ENCODE data around the gene ZNF804B. TPM values are rescaled to one million over a fixed set of nuclear protein-coding genes. Genes with fewer than 3 reads are reported as not detected.

Gene ZNF804B
- total RNA-seq, 1 experiment from 2014 or later, result not detected

- H3K27me3 ChIP-seq (replicated peaks; ENCODE audit: insufficient read depth, low read depth, low read length, poor library complexity), result peaks cover 14% of the 10 kb centered on the region
- H3K4me3 ChIP-seq (ENCODE audit: low read depth, low read length, poor library complexity, severe bottlenecking), result no peak overlapping the region
- no peaks in the 10 kb centered on the region for H3K4me1 ChIP-seq (ENCODE audit: insufficient read depth, low read length, poor library complexity, severe bottlenecking)
- DNase-seq (ENCODE audit: low spot score), result no peak
- CTCF ChIA-PET, result no interaction called here
- TF ChIP-seq EZH2 (IDR thresholded peaks at IDR 0.05; ENCODE audit: borderline replicate concordance, low read depth, low read length, poor library complexity, severe bottlenecking), result no peak
- no peak for TF ChIP-seq CTCF (conservative IDR thresholded peaks at IDR 0.05; ENCODE audit: low read depth, low read length)
- H3K27ac ChIP-seq (ENCODE audit: low read depth, low read length, poor library complexity, severe bottlenecking), result no peak overlapping the region
- H3K9me3 ChIP-seq (ENCODE audit: low read depth, low read length, poor library complexity, severe bottlenecking), result no peaks in the 10 kb centered on the region
- H3K36me3 ChIP-seq (ENCODE audit: insufficient read depth, low read length, poor library complexity, severe bottlenecking), result no peaks in the 10 kb centered on the region
- intact Hi-C loops (cut with micrococcal nuclease; ENCODE audit: unreplicated experiment), result no loop called here
- no TSS peak for BruUV-seq (replicated peaks)
- POLR2A ChIA-PET (ENCODE audit: low non-redundant PET), result no interaction called here
Measured at GRCh38 chr7:88746126-88746525, 13.4 kb upstream of the ZNF804B start.

- no TSS peak for BruUV-seq (replicated peaks)
- no peak for DNase-seq (ENCODE audit: low spot score)
Measured at GRCh38 chr7:88756802-88757201, 2.7 kb upstream of the ZNF804B start.

GRCh38 chr7:88757371-88757770 lies 2.1 kb upstream of the ZNF804B start:
- H3K4me1 ChIP-seq (ENCODE audit: insufficient read depth, low read length, poor library complexity, severe bottlenecking), result no peaks in the 10 kb centered on the region
- DNase-seq (ENCODE audit: low spot score), result no peak
- no TSS peak for BruUV-seq (replicated peaks)
- intact Hi-C loops (cut with micrococcal nuclease; ENCODE audit: unreplicated experiment), result no loop called here
- TF ChIP-seq CTCF (conservative IDR thresholded peaks at IDR 0.05; ENCODE audit: low read depth, low read length) (no peak), EZH2 (IDR thresholded peaks at IDR 0.05; ENCODE audit: borderline replicate concordance, low read depth, low read length, poor library complexity, severe bottlenecking) (no peak)
- ChIA-PET POLR2A (ENCODE audit: low non-redundant PET) (no interaction called here), CTCF (no interaction called here)
- no peaks in the 10 kb centered on the region for H3K9me3 ChIP-seq (ENCODE audit: low read depth, low read length, poor library complexity, severe bottlenecking)
- H3K4me3 ChIP-seq (ENCODE audit: low read depth, low read length, poor library complexity, severe bottlenecking), result no peak overlapping the region
- H3K27ac ChIP-seq (ENCODE audit: low read depth, low read length, poor library complexity, severe bottlenecking), result no peak overlapping the region
- H3K27me3 ChIP-seq (replicated peaks; ENCODE audit: insufficient read depth, low read depth, low read length, poor library complexity), result peaks cover 71% of the 10 kb centered on the region
- H3K36me3 ChIP-seq (ENCODE audit: insufficient read depth, low read length, poor library complexity, severe bottlenecking), result no peaks in the 10 kb centered on the region

More at GRCh38 chr7:88756802-88757201, 2.7 kb upstream of the ZNF804B start:
- CTCF ChIA-PET, result no interaction called here
- Histone ChIP-seq H3K27ac (ENCODE audit: low read depth, low read length, poor library complexity, severe bottlenecking) (no peak overlapping the region), H3K4me1 (ENCODE audit: insufficient read depth, low read length, poor library complexity, severe bottlenecking) (no peaks in the 10 kb centered on the region), H3K27me3 (replicated peaks; ENCODE audit: insufficient read depth, low read depth, low read length, poor library complexity) (peaks cover 65% of the 10 kb centered on the region), H3K36me3 (ENCODE audit: insufficient read depth, low read length, poor library complexity, severe bottlenecking) (no peaks in the 10 kb centered on the region), H3K4me3 (ENCODE audit: low read depth, low read length, poor library complexity, severe bottlenecking) (no peak overlapping the region), H3K9me3 (ENCODE audit: low read depth, low read length, poor library complexity, severe bottlenecking) (no peaks in the 10 kb centered on the region)
- POLR2A ChIA-PET (ENCODE audit: low non-redundant PET), result no interaction called here
- TF ChIP-seq CTCF (conservative IDR thresholded peaks at IDR 0.05; ENCODE audit: low read depth, low read length), result no peak
- no peak for TF ChIP-seq EZH2 (IDR thresholded peaks at IDR 0.05; ENCODE audit: borderline replicate concordance, low read depth, low read length, poor library complexity, severe bottlenecking)
- intact Hi-C loops (cut with micrococcal nuclease; ENCODE audit: unreplicated experiment), result no loop called here
